SIG-M5 treated with dmso at 0.1 percent for 504 hours (cell line): ENCODE results near the gene PLXND1.
A peak's percentile ranks its signal among the peaks of the same experiment; 100 is the strongest.

Experiments
- DNase-seq: peaks from one replicate; lab custom pipeline; 2025; ENCODE audit not compliant: unreplicated experiment; lab: John Stamatoyannopoulos, UW

The PLXND1 gene

DNA sequence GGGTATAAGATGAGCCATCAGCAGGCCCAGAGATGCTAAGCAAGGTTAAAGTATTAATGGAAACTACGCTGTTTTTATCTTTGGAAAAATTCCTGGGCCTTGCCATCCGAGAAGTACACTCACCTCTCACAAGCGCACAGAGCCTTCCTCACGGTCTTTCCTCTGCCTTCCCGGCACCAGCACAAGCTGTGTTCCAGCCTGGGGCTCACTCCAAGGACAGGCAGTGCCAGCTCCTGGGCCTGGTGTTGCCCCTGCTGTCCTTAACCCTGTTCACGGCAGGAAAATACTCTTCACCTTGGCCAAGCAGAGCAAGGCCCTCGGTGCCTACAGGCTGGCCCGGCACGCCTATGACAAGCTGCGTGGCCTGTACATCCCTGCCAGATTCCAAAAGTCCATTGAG, 92.4 kb downstream of the PLXND1 start:
- DNase-seq: no peak

DNA sequence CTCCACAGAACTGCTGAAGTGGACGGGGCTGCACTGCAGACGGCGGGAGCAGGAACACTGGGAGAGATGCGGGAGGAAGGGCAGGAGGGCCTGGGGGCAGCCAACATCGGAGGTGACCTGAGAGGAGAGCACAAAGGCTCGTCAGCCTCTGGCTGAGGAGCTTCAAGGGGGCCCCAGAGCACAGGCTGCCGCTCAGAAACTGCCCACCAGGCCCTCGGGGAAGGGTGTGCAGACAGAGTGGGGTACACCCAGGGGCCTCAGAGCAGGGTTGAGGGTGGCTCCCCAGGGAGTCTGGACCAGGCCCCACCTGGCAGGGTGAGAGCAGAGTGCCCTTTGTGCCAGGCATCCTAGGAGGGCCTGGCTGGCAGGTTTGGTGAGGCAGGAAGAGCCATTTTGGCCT, 92.8 kb downstream of the PLXND1 start:
- DNase-seq: no peak

GRCh38 chr3:129512595-129512994, 93.9 kb downstream of the PLXND1 start:
- DNase-seq: no peak

- DNase-seq: no peak
These were observed 99.2 kb downstream of the PLXND1 start for GRCh38 chr3:129507181-129507831.

DNA sequence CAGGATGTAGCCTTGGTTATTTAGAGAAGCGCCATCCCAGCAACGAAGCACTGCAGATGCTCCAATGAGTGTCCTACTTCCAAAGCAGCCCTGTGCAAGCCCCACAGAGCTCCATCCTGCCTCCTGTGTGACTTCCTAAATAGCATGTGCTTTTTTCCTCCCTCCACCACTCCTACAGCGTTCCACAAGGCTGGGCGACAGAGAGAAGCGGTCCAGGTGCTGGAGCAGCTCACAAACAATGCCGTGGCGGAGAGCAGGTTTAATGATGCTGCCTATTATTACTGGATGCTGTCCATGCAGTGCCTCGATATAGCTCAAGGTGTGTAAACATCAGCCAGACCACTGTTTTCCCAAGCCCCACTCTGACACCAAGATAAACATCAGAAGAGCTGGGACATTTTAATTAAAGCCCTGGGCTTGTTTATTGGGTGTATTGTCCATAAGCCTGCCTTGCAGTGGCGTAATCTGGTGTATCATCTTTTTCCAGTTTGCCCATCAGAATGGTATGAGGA, 100.2 kb downstream of the PLXND1 start:
- peak; percentile 43 for DNase-seq

GRCh38 chr3:129505341-129505740, 101.1 kb downstream of the PLXND1 start:
- no peak for DNase-seq
